Prostate gland (tissue), 2 donors: ENCODE results near the gene MYO1G.

Experiments
- CTCF ChIP-seq, 4 experiments: fragments of 200-600 bp in 2 of 4; fragments of 450-650 bp in 2 of 4; sonication (generic) in 2 of 4; IDR thresholded peaks; 1 replicate in 3 of 4; 2 replicates in 1 of 4; pipeline ENCODE4 v1.5.1; 2016 to 2019; ENCODE audit warnings: antibody characterized with exemption in 4 of 4, mild to moderate bottlenecking in 2 of 4, moderate library complexity in 2 of 4
- POLR2A ChIP-seq: fragments of 450-650 bp; IDR thresholded peaks from one replicate; pipeline ENCODE4 v1.6.1; 2016; ENCODE audit warnings: antibody characterized with exemption, mild to moderate bottlenecking

GRCh38 chr7:44963364-44964290 lies 15.2 kb downstream of the MYO1G start:
- TF ChIP-seq CTCF (IDR thresholded peaks at IDR 0.05) = no peak
- TF ChIP-seq POLR2A = no peak
